Anterior cingulate cortex (tissue), 58 donors: ENCODE measurements around the gene TMIGD1.

Source experiments
- DNase-seq, 58 donors: peaks; one replicate each; lab custom pipeline; 2025; lab: John Stamatoyannopoulos, UW

The TMIGD1 gene

DNA sequence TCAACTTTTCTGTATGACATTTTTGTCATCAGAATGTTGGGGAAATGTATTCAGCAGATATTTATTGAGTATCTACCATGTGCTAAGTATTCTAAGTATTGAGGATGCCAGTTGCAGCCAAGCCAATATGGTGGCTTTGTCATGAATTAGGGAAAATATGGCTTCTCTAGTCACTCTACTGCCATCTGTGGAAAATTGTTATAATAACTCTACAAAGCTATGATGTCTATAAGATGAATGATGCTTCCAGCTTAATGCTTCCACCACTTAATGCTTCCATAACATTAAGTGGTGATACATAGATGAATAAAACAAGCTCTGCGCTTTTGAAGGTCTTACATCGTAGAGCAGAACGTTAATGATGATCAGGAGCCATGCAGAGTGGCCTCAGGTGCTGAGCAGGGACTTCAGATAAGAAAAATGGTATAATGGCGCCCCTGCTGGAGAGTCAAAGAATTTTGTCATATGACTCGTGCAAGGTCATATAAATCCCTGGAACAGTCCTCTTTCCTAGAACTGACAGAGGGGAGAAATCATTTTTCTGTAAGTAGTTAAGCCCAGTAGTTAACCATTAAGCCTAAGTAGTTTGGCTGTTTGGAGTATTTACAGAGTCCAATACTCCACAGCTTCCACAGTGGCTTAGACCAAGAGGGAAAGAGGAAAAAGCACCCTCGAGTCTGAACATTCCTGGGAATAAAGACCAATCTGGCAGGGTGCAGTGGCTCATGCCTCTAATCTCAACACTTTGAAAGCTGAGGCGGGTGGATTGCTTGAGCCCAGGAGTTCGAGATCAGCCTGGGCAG, 2.7 kb upstream of the TMIGD1 start:
- DNase-seq, result no peak

GRCh38 chr17:30334421-30334820, 564 bp upstream of the TMIGD1 start:
- no peak for DNase-seq

DNA sequence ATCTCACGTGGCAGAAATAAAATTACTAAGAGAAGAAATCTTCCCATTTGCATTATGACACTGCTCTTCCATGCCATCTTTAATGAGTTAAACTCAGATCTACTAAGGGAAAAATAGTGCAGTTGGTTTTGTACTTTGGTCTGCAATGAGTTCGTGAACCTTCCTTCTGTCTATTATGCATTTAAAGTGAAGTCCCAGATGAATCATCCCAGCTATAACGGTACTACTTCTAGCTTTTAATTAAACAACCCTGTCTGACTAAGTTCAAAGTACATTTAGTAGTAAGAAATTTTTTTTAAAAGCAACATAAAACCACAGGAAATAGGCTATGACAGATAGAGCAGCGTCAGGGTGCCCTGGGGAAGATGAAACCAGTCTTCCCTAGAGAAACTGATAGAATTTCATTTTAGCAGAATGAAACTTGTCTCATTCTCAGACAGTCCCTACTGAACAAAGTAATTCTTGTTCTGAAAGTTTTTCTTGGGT, 1.8 kb downstream of the TMIGD1 start:
- no peak for DNase-seq

- no peak for DNase-seq
These were observed 7.0 kb downstream of the TMIGD1 start for GRCh38 chr17:30326809-30327208.

DNA sequence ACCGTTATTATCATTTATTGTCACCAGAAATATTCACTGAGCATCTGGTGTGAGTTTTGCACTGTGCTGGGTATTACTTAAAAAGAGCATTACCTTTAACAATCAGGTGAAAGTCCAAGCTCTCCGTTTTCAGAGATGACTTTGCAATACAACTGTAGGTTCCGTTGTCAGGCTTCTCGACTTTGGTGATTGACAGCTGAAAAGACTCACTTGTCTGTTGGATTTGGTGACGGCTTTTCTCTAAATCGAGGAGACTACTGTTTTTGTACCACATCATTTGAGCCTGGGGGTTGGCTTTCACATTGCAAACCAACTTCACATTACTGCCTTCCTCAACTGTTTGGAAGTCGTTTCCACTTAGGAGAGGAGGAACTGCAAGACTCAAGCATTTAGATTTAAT, 9.1 kb downstream of the TMIGD1 start:
- no peak for DNase-seq

DNA sequence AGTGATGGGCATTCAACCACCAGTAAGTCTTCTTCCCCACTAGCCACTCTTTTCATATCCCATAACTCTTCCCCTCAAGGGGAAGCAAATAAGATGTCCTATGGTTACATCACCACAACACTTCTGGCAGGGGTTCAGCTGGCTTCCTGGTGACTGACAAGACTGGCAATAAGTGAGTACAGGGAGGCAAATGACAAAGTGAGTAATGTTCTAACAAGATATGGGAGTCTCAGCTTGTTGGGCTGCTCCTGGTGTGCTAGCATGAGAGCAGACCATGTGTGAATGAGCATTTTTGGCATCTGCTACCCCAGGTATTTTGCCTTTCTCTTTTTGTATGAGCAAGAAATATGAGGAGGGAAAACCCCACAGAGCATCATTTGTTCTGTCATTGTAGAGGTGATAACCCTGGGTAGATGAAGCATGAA, 9.9 kb downstream of the TMIGD1 start:
- DNase-seq, result no peak

- no peak for DNase-seq
These were observed 10.5 kb downstream of the TMIGD1 start for GRCh38 chr17:30323262-30323894.

GRCh38 chr17:30321314-30321713, 12.5 kb downstream of the TMIGD1 start:
- no peak for DNase-seq

DNA sequence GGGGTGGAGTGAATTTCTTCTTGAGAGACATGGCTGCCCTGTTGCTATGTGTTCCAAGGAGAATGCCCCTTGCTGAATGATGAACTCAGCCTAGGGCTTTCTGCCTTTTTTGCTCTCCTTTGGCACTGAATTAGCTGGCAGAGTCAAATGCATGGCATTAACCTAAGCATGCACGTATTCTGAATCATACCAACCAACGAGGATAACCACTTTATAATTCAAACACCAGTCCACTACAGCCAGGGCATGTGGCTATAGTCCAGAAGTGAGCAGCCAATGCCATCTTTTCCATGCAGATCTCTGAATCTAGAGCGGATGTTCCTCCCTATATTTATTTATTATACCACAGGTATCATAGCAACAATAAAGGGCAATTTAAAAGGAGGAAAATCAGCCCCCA, 15.7 kb downstream of the TMIGD1 start:
- DNase-seq, result no peak

GRCh38 chr17:30316736-30317135, 17.1 kb downstream of the TMIGD1 start:
- no peak for DNase-seq

GRCh38 chr17:30315106-30315505, 18.8 kb downstream of the TMIGD1 start:
- DNase-seq, result peak in 1 of 58 donors; percentile 3

- no peak for DNase-seq
These were observed 19.4 kb downstream of the TMIGD1 start for GRCh38 chr17:30314474-30314873.

- no peak for DNase-seq
These were observed 21.6 kb downstream of the TMIGD1 start for GRCh38 chr17:30312226-30312625.

DNA sequence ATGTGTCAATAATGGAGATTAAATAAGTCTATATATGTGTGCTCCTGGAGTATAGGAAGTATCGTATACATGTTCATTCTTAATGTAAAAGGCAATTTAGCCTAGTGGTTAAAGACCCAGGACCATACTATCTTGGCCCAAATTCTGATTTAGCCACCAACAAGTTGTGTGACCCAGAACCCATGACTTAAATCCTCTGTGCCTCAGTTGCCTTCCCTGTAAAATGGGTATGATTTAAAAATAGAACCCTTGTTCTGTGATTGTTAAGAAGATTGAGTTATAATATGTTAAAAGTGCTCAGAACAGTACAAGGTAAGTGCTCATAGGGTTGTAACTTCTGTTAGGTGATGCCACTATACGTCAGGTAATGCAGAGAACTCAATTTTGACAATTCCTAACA, 23.3 kb downstream of the TMIGD1 start:
- DNase-seq, result no peak

- no peak for DNase-seq
These were observed 24.3 kb downstream of the TMIGD1 start for GRCh38 chr17:30309591-30309990.

DNA sequence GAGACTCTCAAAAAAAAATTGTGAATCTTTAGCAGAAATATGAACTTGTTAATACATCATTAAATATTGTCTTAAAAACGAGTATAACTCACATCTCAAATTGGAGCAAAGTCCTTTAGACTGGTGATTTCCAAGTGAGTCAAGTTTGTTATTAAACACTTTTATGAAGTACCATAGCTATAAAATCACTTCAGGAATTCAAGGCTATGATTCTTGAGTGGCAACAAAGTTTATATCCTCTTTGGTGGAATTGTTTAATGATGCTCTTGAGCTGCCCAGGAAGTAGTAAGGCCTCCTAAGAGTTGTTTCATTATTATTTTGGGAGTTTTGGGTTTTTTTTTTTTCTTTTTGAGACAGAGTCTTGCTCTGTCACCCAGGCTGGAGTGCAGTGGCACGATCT, 25.5 kb downstream of the TMIGD1 start:
- no peak for DNase-seq

DNA sequence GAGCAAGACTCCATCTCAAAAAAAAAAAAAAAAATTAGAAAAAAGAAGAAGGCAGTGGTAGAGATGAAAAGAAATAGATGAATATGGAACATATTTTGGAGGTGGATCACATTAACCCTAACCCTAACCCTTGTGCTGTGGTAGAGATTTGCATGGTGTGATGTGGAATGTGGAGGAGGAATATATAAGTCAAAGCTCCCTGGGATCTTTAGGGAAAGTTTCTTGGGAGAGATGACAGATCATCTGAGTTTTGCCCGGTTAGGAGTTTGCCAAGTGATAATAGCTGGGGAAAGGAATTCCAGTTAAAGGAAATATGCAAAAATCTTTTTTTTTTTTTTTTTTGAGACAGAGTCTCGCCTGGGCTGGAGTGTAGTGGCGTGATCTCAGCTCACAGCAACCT, 29.1 kb downstream of the TMIGD1 start:
- DNase-seq, result no peak

GRCh38 chr17:30302241-30302640, 31.6 kb downstream of the TMIGD1 start:
- DNase-seq, result no peak

- no peak for DNase-seq
These were observed 33.0 kb downstream of the TMIGD1 start for GRCh38 chr17:30300818-30301217.

GRCh38 chr17:30299000-30299399, 34.9 kb downstream of the TMIGD1 start:
- no peak for DNase-seq

DNA sequence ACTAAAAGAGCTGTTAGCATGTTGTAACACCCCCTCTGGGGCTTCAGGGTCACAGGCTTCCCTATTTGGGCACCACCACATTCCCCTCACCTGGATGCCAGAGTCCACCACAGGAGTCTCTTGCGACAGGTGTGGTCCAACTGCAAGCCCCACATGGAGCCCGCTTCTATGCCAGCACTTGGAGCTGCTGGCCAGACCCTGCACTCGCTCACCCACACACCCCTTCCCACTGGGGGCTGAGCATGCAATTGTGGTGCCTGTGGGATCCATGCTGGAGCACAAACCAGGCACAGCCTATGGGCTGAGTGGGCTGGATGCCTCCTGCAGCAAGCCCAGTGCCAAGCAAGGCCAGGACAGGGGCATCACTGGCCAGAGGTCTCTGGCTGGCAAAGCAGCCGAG, 36.1 kb downstream of the TMIGD1 start:
- DNase-seq, result no peak

GRCh38 chr17:30296499-30297080, 37.3 kb downstream of the TMIGD1 start:
- DNase-seq, result no peak
